Measurements from ENCODE around the gene ECI2.
"Not testable (repeated sequence)": the region's sequence is repeated elsewhere in the genome, so short reads cannot be mapped to it uniquely, and the experiment has no call there.

The ECI2 gene

DNA sequence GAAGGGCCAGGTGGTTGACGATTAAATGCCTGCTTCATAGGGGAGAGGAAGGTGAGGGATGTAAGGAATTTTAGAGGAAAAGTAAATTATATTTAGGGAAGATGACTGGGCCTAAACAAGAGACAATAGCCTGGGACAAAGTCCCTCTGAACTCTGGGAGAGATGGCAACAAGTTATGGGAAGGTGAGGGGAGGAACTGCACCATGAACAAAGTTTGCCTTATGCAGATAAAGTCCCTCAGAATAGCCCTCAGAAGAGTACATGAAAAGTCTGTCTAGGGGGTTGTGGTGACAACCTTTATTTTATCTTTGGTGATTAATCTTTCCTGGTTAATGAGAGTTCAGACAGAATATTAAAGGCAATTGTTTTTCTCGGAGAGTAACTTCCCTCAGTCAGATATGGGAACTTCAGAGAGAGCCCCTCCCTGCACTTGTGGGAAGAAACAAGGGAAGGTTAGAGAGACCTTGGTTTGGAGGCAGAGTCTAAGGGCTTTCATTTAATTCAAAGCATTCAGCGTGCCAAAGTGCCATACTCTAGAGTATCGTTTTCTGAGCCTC lies 29.3 kb downstream of the ECI2 start:
- DNase-seq = no peak

DNA sequence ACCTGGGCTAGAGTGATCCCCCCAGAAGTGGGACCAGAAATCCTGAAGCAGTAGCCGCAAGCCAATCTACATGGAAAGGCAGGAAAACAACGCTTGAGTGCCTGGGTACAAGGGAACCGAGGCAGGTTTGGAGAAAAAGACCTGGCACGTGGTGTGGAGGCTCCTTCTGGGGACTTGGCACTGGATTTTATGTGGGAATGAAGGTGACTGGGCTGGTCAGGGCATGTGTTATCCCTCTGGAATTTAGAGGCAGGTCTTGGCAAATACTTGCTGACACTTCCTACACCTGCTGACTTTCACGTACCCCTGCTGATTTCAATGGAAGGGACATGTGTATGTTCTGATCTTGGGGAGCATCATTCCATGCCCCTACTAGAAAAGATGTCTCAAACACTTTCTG lies 31.4 kb downstream of the ECI2 start:
- no peak for DNase-seq

GRCh38 chr6:4102687-4103244 lies 32.6 kb downstream of the ECI2 start:
- DNase-seq = no peak

DNA sequence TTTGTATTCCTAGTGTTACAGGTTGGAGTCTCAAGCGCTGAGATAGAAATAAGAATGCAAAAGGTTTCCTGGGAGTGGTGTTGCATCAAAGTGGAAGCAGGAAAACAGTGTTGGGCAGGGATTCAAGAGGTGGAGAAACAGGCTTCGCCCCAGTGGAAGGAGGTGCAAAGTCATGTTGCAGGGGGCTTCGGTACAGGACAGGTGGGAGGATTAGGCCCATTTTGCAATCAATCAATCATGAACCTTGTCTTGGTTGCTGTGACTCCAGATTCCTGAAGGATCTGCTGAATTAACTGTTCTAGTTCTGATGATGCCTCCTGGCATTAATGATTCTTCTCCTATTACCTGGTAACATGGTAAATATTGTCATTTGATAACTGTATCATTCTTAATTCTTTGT lies 34.1 kb downstream of the ECI2 start:
- DNase-seq = no peak

GRCh38 chr6:4100655-4101054 lies 34.7 kb downstream of the ECI2 start:
- DNase-seq = no peak

- no peak for DNase-seq
These were observed 42.1 kb downstream of the ECI2 start for GRCh38 chr6:4093288-4093687.

DNA sequence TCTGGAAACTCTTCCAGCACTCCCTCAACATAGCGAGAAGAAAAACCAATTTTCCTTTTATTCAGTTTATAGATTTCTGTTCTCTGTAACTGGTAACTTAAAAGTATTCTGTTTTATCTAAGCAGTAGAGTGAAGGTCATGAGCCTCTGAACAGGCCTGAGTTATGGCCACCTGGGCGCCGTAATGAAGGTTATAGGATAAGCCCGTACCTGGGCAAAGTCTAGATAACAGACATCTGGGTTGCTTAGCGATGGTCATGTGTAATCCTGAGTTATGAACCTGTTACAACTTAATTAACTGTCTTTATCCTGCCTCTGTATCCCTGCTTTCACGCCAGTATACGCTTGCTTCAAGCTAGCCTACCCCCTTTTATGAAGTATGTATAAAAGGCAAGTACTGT lies 43.4 kb downstream of the ECI2 start:
- DNase-seq = no peak

- DNase-seq = not testable (repeated sequence)
These were observed 45.3 kb downstream of the ECI2 start for GRCh38 chr6:4090043-4090442.

- DNase-seq = no peak
These were observed 46.7 kb downstream of the ECI2 start for GRCh38 chr6:4088704-4089103.

- no peak for DNase-seq
These were observed 50.1 kb downstream of the ECI2 start for GRCh38 chr6:4085332-4085700.

GRCh38 chr6:4084444-4085331 lies 50.7 kb downstream of the ECI2 start:
- DNase-seq = peak in 1 of 58 donors; percentile 14

- no peak for DNase-seq
These were observed 56.5 kb downstream of the ECI2 start, which contains the start of gene FAM217A for GRCh38 chr6:4078691-4079471. Gene FAM217A (minus strand): TSS chr6:4079137. CDS start chr6:4077414, 1,723 bp downstream.

DNA sequence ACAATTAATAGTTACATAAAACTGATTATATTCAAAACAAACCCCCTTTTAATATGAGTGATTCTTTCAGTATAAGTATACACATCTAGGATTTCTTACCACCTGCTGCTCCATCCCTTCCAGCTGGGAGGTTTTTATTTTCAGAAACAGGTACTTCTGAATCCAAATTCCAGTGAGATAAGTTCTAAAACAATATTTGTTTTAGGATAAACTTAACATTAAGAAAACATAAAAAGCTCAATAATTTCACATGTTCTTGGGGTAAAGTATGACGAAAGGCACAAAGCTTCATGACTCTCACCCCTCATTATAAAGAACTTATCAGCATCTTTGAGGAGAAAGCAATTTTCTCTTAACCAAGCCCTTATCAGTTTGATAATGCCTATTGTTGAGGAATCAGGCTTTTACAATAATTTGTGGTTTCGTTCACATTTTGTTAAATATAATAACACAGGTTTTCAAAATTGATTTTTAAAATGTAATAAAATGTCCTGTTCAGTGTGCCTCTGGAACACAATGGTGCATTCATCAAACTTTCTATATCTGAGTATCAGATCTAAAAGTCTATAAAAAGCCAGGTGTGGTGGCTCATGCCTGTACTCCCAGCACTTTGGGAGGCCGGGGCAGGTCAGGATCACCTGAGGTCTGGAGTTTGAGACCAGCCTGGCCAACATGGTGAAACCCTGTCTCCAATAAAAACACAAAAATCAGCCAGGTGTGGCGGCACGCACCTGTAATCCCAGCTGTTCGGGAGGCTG lies 60.7 kb downstream of the ECI2 start:
- no peak for DNase-seq

DNA sequence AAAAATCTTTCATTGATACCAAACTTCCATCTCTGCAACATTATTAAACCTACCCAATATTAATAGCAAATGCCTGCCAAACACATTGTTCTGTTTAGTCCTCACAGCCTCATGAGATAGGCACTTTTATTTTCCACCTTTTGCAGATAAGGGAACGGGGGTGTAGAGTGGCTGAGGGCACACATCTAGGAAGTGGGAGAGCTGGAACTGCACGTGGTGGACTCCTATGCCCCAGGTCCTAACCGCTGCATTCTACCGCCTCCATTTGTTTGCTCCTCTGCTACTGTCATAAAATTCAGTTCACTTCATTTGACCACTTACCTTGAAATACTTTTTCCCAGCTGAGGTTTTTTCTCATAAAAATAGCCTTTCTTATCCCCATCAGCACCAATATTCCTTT lies 64.0 kb downstream of the ECI2 start:
- DNase-seq = no peak

DNA sequence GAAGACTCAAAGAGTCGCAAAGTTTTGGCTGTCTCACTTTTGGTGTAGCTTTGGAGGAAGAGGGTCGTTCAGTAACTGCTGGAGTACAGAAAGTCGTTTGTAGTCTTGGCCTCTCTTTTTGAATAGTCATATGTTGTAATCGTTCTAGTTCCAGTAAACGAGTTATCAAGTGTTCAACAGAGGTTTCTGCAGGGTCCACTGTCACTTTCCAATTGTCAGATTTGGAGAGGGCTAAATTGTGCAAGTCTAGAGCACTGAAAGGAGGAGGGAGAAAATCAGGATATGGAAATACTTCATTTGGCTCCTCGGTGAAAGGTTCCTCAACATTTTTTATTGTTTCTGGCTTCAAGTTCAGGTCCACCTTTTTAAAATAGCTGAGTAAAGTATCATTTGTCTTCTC lies 66.2 kb downstream of the ECI2 start:
- no peak for DNase-seq

DNA sequence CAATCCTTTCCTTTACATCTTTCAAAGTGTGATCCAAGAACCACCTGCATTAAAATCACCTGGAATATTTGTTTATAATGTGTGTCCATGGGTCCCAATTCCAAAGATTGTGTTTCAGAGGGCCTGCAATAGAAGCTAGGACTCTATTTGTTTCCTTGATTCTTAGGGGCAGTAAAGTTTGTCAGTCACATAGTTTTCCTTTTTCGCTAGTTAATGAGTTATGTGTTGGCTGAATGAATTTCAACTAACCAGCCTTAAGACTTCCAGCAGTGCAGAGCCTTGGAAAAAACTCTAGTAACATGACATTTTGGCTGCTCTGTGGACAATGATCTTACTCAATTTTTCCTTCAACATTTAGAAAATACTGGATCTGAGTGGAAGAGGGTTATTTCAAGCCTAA lies 67.7 kb downstream of the ECI2 start:
- DNase-seq = no peak

- DNase-seq = no peak
These were observed 69.2 kb downstream of the ECI2 start for GRCh38 chr6:4066029-4066755.
